Measurements from ENCODE around the gene SPCS1.

- TF ChIP-seq CTCF (conservative IDR thresholded peaks at IDR 0.05; ENCODE audit: low read depth, low read length), result no peak
- no peak for TF ChIP-seq EZH2phosphoT487 (IDR thresholded peaks at IDR 0.05; ENCODE audit: borderline replicate concordance, low read length)
Observed at GRCh38 chr3:52715714-52716305, 9.9 kb downstream of the SPCS1 start.
